ENCODE measurements around the gene RXRA. TPM values are rescaled to one million over a fixed set of nuclear protein-coding genes. Genes with fewer than 3 reads are reported as not detected.

RXRA gene
- polyA plus RNA-seq, 1 experiment: 12.0 TPM

DNA sequence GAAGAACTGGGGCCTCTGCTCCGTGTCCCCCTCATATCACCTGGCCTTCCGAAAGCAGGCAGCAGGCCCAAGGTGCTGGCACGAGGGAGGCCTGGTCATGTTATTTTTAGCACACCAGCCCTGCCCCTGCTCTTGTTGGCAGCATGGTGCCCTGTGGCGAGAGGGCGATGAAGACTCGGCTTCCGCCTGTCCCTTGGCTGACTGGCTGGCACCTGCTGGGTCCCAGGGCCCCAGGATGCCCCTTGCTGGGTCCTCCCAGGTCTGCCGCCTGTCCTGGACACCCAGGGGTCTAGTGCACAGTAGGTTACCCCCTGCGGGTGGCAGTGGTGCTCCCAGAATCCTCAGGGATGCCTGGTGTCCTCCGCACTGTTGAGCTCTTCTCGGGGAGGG, 77.0 kb downstream of the RXRA start:
- ChIA-PET CTCF (no interaction called here), POLR2A (no interaction called here)
- TF ChIP-seq, protein P1, sequence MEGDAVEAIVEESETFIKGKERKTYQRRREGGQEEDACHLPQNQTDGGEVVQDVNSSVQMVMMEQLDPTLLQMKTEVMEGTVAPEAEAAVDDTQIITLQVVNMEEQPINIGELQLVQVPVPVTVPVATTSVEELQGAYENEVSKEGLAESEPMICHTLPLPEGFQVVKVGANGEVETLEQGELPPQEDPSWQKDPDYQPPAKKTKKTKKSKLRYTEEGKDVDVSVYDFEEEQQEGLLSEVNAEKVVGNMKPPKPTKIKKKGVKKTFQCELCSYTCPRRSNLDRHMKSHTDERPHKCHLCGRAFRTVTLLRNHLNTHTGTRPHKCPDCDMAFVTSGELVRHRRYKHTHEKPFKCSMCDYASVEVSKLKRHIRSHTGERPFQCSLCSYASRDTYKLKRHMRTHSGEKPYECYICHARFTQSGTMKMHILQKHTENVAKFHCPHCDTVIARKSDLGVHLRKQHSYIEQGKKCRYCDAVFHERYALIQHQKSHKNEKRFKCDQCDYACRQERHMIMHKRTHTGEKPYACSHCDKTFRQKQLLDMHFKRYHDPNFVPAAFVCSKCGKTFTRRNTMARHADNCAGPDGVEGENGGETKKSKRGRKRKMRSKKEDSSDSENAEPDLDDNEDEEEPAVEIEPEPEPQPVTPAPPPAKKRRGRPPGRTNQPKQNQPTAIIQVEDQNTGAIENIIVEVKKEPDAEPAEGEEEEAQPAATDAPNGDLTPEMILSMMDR (IDR thresholded peaks at IDR 0.05; ENCODE audit: insufficient read depth, low read depth, low read length): no peak
- Histone ChIP-seq H3K4me3 (ENCODE audit: low read depth, low read length) (no peak overlapping the region), H3K27me3 (ENCODE audit: control insufficient read depth, insufficient read depth, low read length) (no peaks in the 10 kb centered on the region), H3K36me3 (ENCODE audit: control insufficient read depth, insufficient read depth, low read length) (peaks cover 4% of the 10 kb centered on the region; the same call in 1 of the 2 replicates)
- DNase-seq (ENCODE audit: low read depth): no peak

DNA sequence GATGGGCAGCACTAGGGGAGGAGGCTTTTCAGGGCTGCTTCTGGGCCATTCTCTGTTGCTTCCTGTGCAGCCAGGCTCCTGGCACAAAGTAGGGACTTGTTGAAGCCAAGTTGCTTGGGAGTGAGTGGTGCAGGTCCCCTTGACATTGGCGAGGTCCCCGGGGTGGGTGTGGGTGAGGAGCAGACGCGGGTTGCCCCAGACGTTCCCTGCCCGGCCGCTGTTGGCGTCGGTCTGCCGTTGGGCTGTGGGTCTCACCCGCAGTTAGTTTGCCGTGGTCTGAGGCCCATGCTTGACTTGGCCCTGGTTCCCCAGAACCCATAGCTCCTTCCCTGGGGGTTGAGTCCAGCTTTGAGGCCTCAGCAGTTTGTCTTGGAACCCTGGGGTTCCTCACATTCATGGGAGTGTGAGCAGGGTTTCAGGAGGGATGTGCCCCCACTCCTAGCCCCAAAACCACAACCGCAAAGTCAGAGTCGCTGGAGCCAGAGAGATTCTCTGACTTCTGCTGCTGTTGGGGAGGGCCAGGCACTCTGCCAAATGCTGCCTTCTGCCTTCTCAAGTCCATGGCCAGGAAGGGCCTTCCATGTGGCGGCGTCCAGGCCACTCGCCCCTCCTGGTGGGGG, 77.5 kb downstream of the RXRA start:
- peak; percentile 14 for DNase-seq (ENCODE audit: low read depth)
- TF ChIP-seq, protein P1 (IDR thresholded peaks at IDR 0.05; ENCODE audit: insufficient read depth, low read depth, low read length): no peak
- POLR2A ChIA-PET: no interaction called here
- Histone ChIP-seq H3K36me3 (ENCODE audit: control insufficient read depth, insufficient read depth, low read length) (peaks cover 5% of the 10 kb centered on the region; the same call in 1 of the 2 replicates), H3K27me3 (ENCODE audit: control insufficient read depth, insufficient read depth, low read length) (no peaks in the 10 kb centered on the region), H3K4me3 (ENCODE audit: low read depth, low read length) (no peak overlapping the region)
- CTCF ChIA-PET: no interaction called here

DNA sequence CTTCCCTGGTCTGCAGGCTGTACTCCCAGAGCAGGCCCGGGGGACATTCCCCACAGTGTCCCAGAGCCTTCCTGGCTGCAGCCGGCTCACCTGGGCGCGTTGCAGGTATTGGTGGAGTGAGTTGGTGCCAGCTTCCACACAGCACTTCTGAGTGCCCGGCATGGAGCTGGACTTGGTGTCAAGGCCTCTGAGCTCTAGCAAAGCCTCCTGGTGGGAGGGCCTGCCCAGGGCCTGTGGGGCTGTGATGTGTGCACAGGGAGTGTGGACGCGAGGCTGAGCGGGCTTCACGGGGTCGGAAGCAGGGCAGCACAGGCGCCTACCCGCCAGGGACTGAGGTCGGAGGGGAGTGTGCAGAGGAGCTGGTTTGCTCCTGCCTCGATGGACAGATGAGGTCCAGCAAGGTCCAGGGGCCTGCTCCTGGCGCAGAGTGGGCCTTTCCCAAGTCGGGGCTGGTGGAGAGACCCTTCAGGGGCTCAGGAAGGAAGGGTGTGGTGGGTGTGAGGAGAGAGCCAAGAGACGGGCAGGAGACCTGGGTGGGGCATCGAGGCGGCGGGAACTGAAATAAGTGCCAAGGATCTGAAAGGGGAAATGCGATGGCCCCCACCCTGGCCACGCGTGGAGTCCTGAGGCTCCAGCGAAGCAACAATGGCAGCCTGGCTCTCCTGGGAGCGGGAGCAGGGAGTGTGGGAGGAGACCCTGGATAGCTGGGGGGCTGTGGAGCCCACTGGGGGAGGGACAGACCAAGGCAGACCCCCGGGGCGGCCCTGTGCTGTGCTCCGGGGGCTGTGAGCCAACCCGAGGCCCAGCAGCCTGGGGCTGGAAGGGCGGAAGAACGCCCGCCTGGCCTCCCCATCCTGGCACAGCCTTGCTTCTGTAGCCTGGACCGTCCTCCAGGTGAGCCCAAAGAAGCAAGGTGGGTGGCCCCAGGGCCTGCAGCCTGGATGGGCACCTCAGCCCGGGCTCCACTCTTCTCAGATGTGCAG, 78.4 kb downstream of the RXRA start:
- Histone ChIP-seq H3K4me3 (ENCODE audit: low read depth, low read length) (no peak overlapping the region), H3K36me3 (ENCODE audit: control insufficient read depth, insufficient read depth, low read length) (peaks cover 10% of the 10 kb centered on the region; the same call in 1 of the 2 replicates), H3K27me3 (ENCODE audit: control insufficient read depth, insufficient read depth, low read length) (no peaks in the 10 kb centered on the region)
- POLR2A ChIA-PET: no interaction called here
- CTCF ChIA-PET: interaction anchor here (1.5 kb wide), 1 partner anchor 38 kb away, joined by 3 read pairs; no protein-coding TSS in a partner anchor
- TF ChIP-seq, protein P1 (IDR thresholded peaks at IDR 0.05; ENCODE audit: insufficient read depth, low read depth, low read length): no peak
- no peak for DNase-seq (ENCODE audit: low read depth)

DNA sequence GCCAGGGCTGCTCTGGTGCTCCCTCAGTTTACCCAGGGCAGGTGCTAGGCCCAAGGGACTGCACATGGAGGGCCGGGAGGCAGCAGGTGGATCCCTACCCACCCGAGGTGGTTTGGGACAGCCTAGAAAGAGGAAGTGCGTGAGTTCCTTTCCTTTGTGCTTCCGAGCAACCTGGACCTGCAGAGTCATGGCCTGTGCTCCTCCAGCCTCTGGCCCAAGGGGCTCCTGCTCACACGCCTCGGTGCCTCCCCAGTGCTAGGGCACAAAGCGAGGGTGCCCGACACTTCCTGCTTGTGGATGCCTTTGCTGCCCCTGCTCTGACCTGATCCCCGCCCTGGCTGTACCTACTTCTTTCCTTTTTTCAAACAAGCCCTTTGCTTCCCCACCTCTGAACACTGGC, 79.3 kb downstream of the RXRA start:
- Histone ChIP-seq H3K4me3 (ENCODE audit: low read depth, low read length) (no peak overlapping the region), H3K36me3 (ENCODE audit: control insufficient read depth, insufficient read depth, low read length) (peaks cover 14% of the 10 kb centered on the region), H3K27me3 (ENCODE audit: control insufficient read depth, insufficient read depth, low read length) (no peaks in the 10 kb centered on the region)
- ChIA-PET CTCF (interaction anchor here (1.5 kb wide), 1 partner anchor 38 kb away, joined by 3 read pairs; no protein-coding TSS in a partner anchor), POLR2A (no interaction called here)
- TF ChIP-seq, protein P1 (IDR thresholded peaks at IDR 0.05; ENCODE audit: insufficient read depth, low read depth, low read length): no peak
- no peak for DNase-seq (ENCODE audit: low read depth)
